Astrocyte of the spinal cord (primary cell): ENCODE measurements around the gene LACC1.
A peak's percentile ranks its signal among the peaks of the same experiment; 100 is the strongest.

Experiments used
- DNase-seq: peaks from one replicate; pipeline ENCODE4 v3.0.0; 2011; ENCODE audit warnings: low read depth, low spot score
- H3K4me3 ChIP-seq: 2 replicates; pipeline ENCODE4 v1.5.1; 2011; ENCODE audit warnings: low read depth, mild to moderate bottlenecking, low read length, moderate library complexity
- CTCF ChIP-seq: IDR thresholded peaks from 2 replicates; pipeline ENCODE4 v1.5.1; 2012; ENCODE audit warnings: low read depth, mild to moderate bottlenecking, low read length, inconsistent platforms
- in situ Hi-C: cut with HindIII; loops from 2 replicates; pipeline ENCODE4 v1.10.0; 2017; ENCODE audit warnings: low sequenced_read_pairs

The LACC1 gene

GRCh38 chr13:43879755-43880181 lies at the start of gene LACC1:
Gene LACC1, plus strand, starts transcription at chr13:43879904. Its CDS starts 1,082 bp downstream, at chr13:43880986.
- no peak for TF ChIP-seq CTCF
- DNase-seq, result peak; percentile 7
- peak within 1 kb of the TSS; percentile 68 for H3K4me3 ChIP-seq
- in situ Hi-C loops, result no loop called here

- in situ Hi-C loops, result no loop called here
- DNase-seq, result peak; percentile 22
- no peak overlapping the region for H3K4me3 ChIP-seq
- no peak for TF ChIP-seq CTCF
Measured at GRCh38 chr13:43830497-43830881, 49.2 kb upstream of the LACC1 start.

- TF ChIP-seq CTCF, result no peak
- no peak overlapping the region for H3K4me3 ChIP-seq
- peak; percentile 29 for DNase-seq
- in situ Hi-C loops, result no loop called here
Measured at GRCh38 chr13:43831088-43831487, 48.6 kb upstream of the LACC1 start.

DNA sequence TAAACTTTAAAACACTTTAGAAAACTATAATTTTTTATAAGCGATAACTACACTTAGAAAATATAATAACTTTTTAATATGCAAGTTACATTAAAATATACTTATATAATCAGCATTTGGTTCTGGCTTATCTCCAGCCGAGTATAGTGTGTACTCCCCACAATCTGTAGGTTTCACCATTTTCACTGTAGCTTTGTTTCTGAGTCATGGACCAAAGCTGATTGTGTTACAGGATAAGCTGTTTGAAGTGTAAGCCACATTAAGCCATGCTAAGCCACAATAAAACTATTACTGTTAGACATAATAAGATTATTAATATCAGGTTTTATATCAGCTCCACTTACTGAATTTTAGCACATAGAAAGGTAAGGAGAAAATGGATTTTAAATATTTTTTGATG lies 44.0 kb upstream of the LACC1 start:
- no peak for TF ChIP-seq CTCF

DNA sequence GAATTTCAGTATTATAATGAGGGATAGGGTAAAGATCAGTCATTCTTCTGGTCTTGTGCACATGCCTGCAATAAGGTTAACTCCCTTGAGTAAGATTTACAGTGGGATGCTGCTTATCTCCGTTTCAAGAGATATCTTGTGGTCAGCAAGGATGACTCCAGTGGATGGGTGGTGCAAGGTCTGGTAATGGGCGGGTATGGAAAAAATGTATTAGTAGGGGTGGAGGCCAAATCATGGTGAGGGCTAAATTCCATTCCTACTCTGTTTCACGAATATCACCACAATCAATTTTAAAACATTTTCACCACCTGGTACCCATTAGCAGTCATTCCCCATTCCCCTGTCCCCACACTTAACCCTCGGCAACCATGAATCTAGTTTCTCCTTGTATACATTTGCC lies 40.8 kb upstream of the LACC1 start:
- in situ Hi-C loops, result no loop called here
- no peak overlapping the region for H3K4me3 ChIP-seq
- no peak for TF ChIP-seq CTCF
- DNase-seq, result no peak

More for the DNA sequence above, 44.0 kb upstream of the LACC1 start:
- in situ Hi-C loops, result no loop called here
- no peak overlapping the region for H3K4me3 ChIP-seq
- DNase-seq, result peak; percentile 37

- in situ Hi-C loops, result no loop called here
Measured at GRCh38 chr13:43846496-43847158, 33.1 kb upstream of the LACC1 start.

More at GRCh38 chr13:43846496-43847158, 33.1 kb upstream of the LACC1 start:
- no peak overlapping the region for H3K4me3 ChIP-seq
- no peak for TF ChIP-seq CTCF
- DNase-seq, result no peak
